CD4-positive, alpha-beta T cell treated with Interferon gamma for 1 hour (primary cell): Measurements from ENCODE around the gene FAM78B.

Experiments used
- DNase-seq: peaks from one replicate; pipeline ENCODE4 v3.0.0-alpha.2; 2020

Gene FAM78B

GRCh38 chr1:166159656-166160055 is 7.1 kb downstream of the FAM78B start:
- no peak for DNase-seq

- no peak for DNase-seq
Observed at GRCh38 chr1:166156674-166157073, 10.1 kb downstream of the FAM78B start.

DNA sequence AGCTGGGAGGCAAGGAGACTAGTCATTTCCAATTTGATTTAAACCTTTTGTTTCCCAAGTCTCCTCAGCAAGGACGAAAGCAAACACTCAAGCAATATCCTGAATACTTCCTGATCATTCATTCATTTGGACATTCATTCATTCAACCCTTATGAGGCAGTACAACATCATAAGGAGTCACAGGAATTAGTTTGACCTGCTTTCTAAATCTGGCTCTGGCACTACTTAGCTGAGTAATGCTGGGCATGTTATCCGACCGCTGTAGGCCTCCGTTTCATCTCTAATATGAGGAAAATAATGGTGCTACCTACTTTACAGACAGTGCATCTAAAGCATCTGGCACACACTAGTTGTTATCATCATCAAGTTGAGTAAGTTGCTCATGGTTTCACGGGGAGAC is 11.7 kb downstream of the FAM78B start:
- no peak for DNase-seq

- DNase-seq, result no peak
Observed at GRCh38 chr1:166153525-166154314, 13.1 kb downstream of the FAM78B start.

GRCh38 chr1:166152978-166153377 is 13.8 kb downstream of the FAM78B start:
- no peak for DNase-seq

GRCh38 chr1:166151804-166152203 is 15.0 kb downstream of the FAM78B start:
- DNase-seq, result no peak

DNA sequence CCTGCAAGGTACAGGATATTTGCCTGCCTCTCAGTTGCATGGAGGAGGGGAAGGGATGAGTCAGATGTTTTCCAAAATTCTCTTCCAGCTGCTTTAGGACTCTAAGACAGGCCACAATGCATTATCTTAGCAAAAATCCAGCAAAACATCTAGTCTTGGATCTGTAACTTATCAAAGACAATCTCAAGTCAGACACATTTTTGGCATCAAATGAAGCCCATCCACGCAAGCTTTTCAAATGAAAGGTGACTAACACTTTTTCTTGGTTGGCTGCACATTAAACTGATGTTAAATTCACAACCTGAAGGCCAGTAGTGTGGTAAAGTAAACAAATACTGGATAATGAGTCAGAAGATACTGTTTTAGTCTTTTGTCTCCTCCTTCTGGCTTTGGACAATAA is 21.3 kb downstream of the FAM78B start:
- DNase-seq, result no peak

GRCh38 chr1:166141969-166142368 is 24.8 kb downstream of the FAM78B start:
- DNase-seq, result no peak

DNA sequence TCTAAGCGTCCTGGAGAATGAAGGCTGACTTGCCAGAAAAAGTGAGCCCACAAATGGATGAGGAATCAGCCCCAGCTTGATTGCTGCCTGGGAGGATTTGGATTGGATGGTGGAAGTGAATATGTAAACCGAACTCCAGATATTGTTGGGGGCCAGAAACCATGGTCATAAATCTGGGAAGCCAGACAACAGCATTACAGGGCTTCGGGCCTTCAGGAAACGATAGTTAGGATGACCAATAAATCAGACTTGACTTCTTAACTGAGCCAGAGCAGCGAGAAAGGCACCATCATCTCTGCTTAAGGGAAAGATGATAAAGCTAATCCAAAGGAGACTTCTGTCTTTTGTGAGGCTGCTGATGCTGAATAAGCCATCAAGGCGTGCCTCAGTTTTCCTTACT is 26.6 kb downstream of the FAM78B start:
- DNase-seq, result no peak

DNA sequence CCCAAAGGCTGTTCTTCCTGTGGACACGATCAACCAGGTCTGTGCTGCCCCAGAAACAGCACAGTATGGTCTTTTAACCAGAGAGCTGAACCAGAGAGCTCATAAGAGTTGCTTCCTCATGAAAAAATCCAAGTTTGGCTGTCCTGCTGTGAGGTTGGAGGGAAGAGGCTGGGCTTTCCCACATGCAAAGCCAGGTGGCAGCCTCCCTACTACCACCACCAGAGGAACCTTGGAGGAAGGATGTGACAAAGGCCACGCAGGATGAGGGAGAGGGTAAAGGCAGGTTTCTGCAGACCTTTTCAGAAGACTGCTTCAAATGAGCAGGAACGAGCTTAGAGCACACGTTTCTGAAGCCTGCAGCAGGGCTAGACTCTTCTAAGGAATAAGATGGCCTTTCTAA is 27.1 kb downstream of the FAM78B start:
- DNase-seq, result no peak

- DNase-seq, result no peak
Observed at GRCh38 chr1:166136699-166137401, 30.0 kb downstream of the FAM78B start.

GRCh38 chr1:166136222-166136621 is 30.6 kb downstream of the FAM78B start:
- DNase-seq, result no peak

GRCh38 chr1:166133857-166134256 is 32.9 kb downstream of the FAM78B start:
- DNase-seq, result no peak

GRCh38 chr1:166133276-166133841 is 33.4 kb downstream of the FAM78B start:
- no peak for DNase-seq

DNA sequence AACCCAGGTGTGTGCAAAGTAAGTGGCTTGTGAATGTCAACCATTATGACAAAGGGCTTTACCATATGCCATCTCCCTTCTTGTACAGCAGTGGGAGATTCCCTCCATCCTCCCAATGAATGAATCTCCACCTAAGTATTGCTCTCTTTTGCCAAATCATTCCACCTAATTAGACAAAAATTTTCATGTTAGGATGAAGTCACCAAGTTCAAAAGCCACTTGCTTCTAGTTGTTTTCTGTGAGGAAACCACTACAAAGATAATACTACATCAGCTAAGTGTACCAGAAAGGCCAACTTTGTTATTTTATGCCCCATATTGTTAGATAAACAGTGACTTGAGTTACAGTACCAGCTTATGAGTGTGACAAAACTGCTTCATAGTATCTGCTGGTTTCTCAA is 34.3 kb downstream of the FAM78B start:
- no peak for DNase-seq

- DNase-seq, result no peak
Observed at GRCh38 chr1:166129006-166129405, 37.8 kb downstream of the FAM78B start.

DNA sequence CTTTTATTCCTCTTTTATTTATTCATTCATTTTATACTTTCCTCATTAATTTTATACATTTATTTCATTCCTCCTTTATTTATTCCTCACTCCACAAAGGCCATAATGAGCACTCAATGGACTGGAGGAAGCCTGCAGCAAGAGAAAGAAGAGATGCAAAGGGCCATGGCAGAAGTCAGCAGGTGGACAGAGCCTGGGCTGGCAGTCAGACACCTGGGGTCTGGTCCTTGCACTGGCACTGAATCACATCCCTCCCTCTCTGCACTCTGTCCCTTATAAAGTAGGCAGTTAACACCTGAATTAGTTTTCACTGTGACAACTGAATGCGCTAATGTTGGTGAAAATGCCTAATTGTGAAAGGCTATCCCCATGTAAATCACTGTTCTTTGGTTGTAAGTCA is 38.6 kb downstream of the FAM78B start:
- DNase-seq, result no peak

- no peak for DNase-seq
Observed at GRCh38 chr1:166127003-166127402, 39.8 kb downstream of the FAM78B start.

- no peak for DNase-seq
Observed at GRCh38 chr1:166122873-166123466, 43.8 kb downstream of the FAM78B start.

GRCh38 chr1:166121010-166121409 is 45.8 kb downstream of the FAM78B start:
- DNase-seq, result no peak

GRCh38 chr1:166120281-166120680 is 46.5 kb downstream of the FAM78B start:
- DNase-seq, result no peak

- no peak for DNase-seq
Observed at GRCh38 chr1:166119471-166119965, 47.3 kb downstream of the FAM78B start.

DNA sequence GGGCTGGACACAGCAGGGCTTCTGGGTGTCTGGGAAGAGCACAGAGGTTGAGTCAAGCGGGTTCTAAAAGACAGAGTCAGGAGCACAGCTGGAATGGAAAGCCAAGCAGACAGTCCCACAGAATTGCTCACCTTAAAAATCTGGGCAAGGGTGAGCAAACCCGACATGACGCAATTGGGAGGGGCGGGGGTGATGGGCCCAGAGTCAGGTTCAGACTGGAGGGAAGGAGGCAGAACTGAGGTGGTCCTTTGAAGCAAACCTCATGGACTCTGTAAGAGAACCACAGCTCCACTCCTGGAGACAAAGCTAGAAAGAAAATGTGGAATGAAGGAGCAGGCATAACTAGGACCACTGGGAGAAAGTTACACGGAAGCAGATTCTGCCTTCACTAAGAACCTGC is 49.0 kb downstream of the FAM78B start:
- no peak for DNase-seq

- no peak for DNase-seq
Observed at GRCh38 chr1:166116026-166116425, 50.8 kb downstream of the FAM78B start.
